Ascending aorta (tissue), 2 donors: Measurements from ENCODE around the gene ACSM4. TPM values are rescaled to one million over a fixed set of nuclear protein-coding genes. Genes with fewer than 3 reads are reported as not detected.
"Not testable (repeated sequence)": the region's sequence is repeated elsewhere in the genome, so short reads cannot be mapped to it uniquely, and the experiment has no call there.

Experiments used
- DNase-seq, 2 donors: peaks; one replicate each; pipeline ENCODE4 v3.0.0-alpha.2; 2019; ENCODE audit warnings: low spot score in 2 of 2
- H3K27ac ChIP-seq, 2 donors: fragments of 200-600 bp; sonication (generic); one replicate each; pipeline ENCODE4 v1.5.1; 2016 to 2017; ENCODE audit warnings: mild to moderate bottlenecking in 1 of 2
- H3K27me3 ChIP-seq: fragments of 200-600 bp; sonication (generic); one replicate; pipeline ENCODE4 v1.5.1; 2017
- H3K36me3 ChIP-seq, 2 donors: fragments of 200-600 bp; sonication (generic); one replicate each; pipeline ENCODE4 v1.5.1; 2016
- H3K4me1 ChIP-seq, 2 donors: fragments of 200-600 bp; sonication (generic); one replicate each; pipeline ENCODE4 v1.5.1; 2016 to 2017; ENCODE audit warnings: mild to moderate bottlenecking in 1 of 2
- H3K4me3 ChIP-seq, 2 donors: fragments of 200-600 bp; sonication (generic); one replicate each; pipeline ENCODE4 v1.5.1; 2016 to 2017; ENCODE audit warnings: mild to moderate bottlenecking in 1 of 2
- H3K9me3 ChIP-seq, 2 donors: fragments of 200-600 bp; sonication (generic); one replicate each; pipeline ENCODE4 v1.5.1; 2016
- intact Hi-C: fragments of 100-400 bp; cut with DNase I; formaldehyde crosslinking; loops from one replicate; pipeline ENCODE4 v1.15.1; 2023
- total RNA-seq: library from RNA; depleted of rRNA; stranded (reverse); fragments of >200 nt; gene quantifications from one replicate; pipeline ENCODE4 v1.1.0, GENCODE V29; 2016
- TF ChIP-seq, protein P1 (sequence below), 3 experiments: fragments of 200-600 bp in 2 of 3; fragments of 450-650 bp in 1 of 3; sonication (generic) in 2 of 3; IDR thresholded peaks; one replicate each; pipeline ENCODE4 v1.5.1; 2016 to 2019; ENCODE audit warnings: antibody characterized with exemption in 3 of 3, mild to moderate bottlenecking in 1 of 3, moderate library complexity in 1 of 3

Gene ACSM4
- total RNA-seq, 1 donor from 2014 or later: not detected

- no peak for DNase-seq
- no peak overlapping the region for H3K27ac ChIP-seq
- no peaks in the 10 kb centered on the region for H3K36me3 ChIP-seq
- H3K9me3 ChIP-seq: no peaks in the 10 kb centered on the region
- H3K4me1 ChIP-seq: no peaks in the 10 kb centered on the region
- H3K27me3 ChIP-seq: no peaks in the 10 kb centered on the region
- H3K4me3 ChIP-seq: no peak overlapping the region
- TF ChIP-seq, protein P1, sequence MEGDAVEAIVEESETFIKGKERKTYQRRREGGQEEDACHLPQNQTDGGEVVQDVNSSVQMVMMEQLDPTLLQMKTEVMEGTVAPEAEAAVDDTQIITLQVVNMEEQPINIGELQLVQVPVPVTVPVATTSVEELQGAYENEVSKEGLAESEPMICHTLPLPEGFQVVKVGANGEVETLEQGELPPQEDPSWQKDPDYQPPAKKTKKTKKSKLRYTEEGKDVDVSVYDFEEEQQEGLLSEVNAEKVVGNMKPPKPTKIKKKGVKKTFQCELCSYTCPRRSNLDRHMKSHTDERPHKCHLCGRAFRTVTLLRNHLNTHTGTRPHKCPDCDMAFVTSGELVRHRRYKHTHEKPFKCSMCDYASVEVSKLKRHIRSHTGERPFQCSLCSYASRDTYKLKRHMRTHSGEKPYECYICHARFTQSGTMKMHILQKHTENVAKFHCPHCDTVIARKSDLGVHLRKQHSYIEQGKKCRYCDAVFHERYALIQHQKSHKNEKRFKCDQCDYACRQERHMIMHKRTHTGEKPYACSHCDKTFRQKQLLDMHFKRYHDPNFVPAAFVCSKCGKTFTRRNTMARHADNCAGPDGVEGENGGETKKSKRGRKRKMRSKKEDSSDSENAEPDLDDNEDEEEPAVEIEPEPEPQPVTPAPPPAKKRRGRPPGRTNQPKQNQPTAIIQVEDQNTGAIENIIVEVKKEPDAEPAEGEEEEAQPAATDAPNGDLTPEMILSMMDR (IDR thresholded peaks at IDR 0.05): no peak
- intact Hi-C loops: no loop called here
Observed at GRCh38 chr12:7271893-7272514, 31.9 kb upstream of the ACSM4 start.

DNA sequence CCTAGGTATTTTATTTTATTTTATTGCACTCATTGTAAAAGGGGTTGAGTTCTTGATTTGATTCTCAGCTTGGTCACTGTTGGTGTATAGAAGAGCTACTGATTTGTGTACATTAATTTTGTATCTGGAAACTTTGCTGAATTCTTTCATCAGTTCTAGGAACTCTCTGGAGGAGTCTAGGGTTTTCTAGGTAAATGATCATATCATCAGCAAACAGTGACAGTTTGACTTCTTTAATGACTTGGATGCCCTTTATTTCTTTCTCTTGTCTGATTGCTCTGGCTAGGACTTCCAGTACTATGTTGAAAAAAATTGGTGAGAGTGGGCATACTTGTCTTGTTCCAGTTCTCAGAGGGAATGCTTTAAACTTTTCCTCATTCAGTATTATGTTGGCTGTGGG, 28.4 kb upstream of the ACSM4 start:
- H3K9me3 ChIP-seq, H3K4me1 ChIP-seq, H3K27me3 ChIP-seq, H3K27ac ChIP-seq, DNase-seq, intact Hi-C loops, H3K4me3 ChIP-seq, H3K36me3 ChIP-seq: not testable (repeated sequence)

DNA sequence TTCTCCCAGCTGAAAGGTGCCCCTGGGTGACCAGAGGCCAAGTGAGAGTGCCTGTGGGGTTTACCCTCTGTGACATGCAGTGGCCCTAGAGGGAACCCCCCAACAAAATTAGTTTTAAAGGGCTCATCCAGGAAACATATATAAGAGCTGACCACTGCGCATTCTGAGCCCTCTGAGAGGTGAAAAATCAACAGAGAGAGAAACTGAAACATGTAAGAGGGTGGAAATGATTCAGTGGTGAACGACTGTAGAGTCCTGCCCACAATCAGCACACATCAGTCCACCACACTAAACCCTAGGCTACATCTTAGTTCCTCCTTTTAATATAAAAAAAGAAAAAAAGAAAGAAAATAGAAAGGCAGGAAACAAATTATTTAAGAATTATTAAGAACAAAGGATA, 21.0 kb upstream of the ACSM4 start:
- H3K4me3 ChIP-seq: no peak overlapping the region
- peaks cover 0 to 10% of the 10 kb centered on the region in 2 donors for H3K9me3 ChIP-seq
- no peaks in the 10 kb centered on the region for H3K4me1 ChIP-seq
- TF ChIP-seq, protein P1 (IDR thresholded peaks at IDR 0.05): no peak
- intact Hi-C loops: no loop called here
- no peak overlapping the region for H3K27ac ChIP-seq
- H3K27me3 ChIP-seq: no peaks in the 10 kb centered on the region
- no peaks in the 10 kb centered on the region for H3K36me3 ChIP-seq
- no peak for DNase-seq

GRCh38 chr12:7289743-7290142, 14.1 kb upstream of the ACSM4 start:
- no peak for DNase-seq
- Histone ChIP-seq H3K4me1 (no peaks in the 10 kb centered on the region), H3K4me3 (no peak overlapping the region), H3K27ac (no peak overlapping the region), H3K36me3 (no peaks in the 10 kb centered on the region), H3K9me3 (peaks cover 0 to 8% of the 10 kb centered on the region in 2 donors), H3K27me3 (no peaks in the 10 kb centered on the region)
- TF ChIP-seq, protein P1 (IDR thresholded peaks at IDR 0.05): no peak
- intact Hi-C loops: no loop called here

- H3K27me3 ChIP-seq, H3K4me1 ChIP-seq, H3K36me3 ChIP-seq, H3K27ac ChIP-seq, H3K4me3 ChIP-seq, H3K9me3 ChIP-seq, DNase-seq, intact Hi-C loops: not testable (repeated sequence)
Observed at GRCh38 chr12:7290588-7290987, 13.3 kb upstream of the ACSM4 start.

GRCh38 chr12:7292300-7292699, 11.6 kb upstream of the ACSM4 start:
- Histone ChIP-seq H3K27ac (no peak overlapping the region), H3K4me1 (no peaks in the 10 kb centered on the region), H3K9me3 (no peaks in the 10 kb centered on the region), H3K4me3 (no peak overlapping the region), H3K27me3 (no peaks in the 10 kb centered on the region), H3K36me3 (no peaks in the 10 kb centered on the region)
- no peak for DNase-seq
- TF ChIP-seq, protein P1 (IDR thresholded peaks at IDR 0.05): no peak
- intact Hi-C loops: no loop called here

- Histone ChIP-seq H3K27me3 (no peaks in the 10 kb centered on the region), H3K4me1 (no peaks in the 10 kb centered on the region), H3K4me3 (no peak overlapping the region), H3K36me3 (no peaks in the 10 kb centered on the region), H3K9me3 (no peaks in the 10 kb centered on the region), H3K27ac (no peak overlapping the region)
- intact Hi-C loops: no loop called here
- TF ChIP-seq, protein P1 (IDR thresholded peaks at IDR 0.05): no peak
- no peak for DNase-seq
Observed at GRCh38 chr12:7293670-7294069, 10.2 kb upstream of the ACSM4 start.
